Parathyroid adenoma (tissue), 2 donors: ENCODE measurements around the gene RPL13.

Experiments used
- H2AFZ ChIP-seq: fragments of 300-600 bp; sonication (generic); one replicate; pipeline ENCODE4 v1.7.0; 2017; ENCODE audit warnings: antibody characterized with exemption, mild to moderate bottlenecking
- H3K27ac ChIP-seq: fragments of 300-600 bp; sonication (generic); one replicate; pipeline ENCODE4 v1.7.0; 2017
- H3K27me3 ChIP-seq: fragments of 300-600 bp; sonication (generic); one replicate; pipeline ENCODE4 v1.7.0; 2017; ENCODE audit warnings: low read length; ENCODE audit not compliant: control insufficient read depth, insufficient read depth
- H3K36me3 ChIP-seq: fragments of 300-600 bp; sonication (generic); one replicate; pipeline ENCODE4 v1.7.0; 2017; ENCODE audit warnings: low read length; ENCODE audit not compliant: control insufficient read depth, insufficient read depth
- H3K4me1 ChIP-seq: fragments of 300-600 bp; sonication (generic); one replicate; pipeline ENCODE4 v1.7.0; 2017; ENCODE audit warnings: control low read depth
- H3K4me2 ChIP-seq: fragments of 300-600 bp; sonication (generic); one replicate; pipeline ENCODE4 v1.7.0; 2017; ENCODE audit warnings: low read length
- H3K4me3 ChIP-seq: fragments of 300-600 bp; sonication (generic); one replicate; pipeline ENCODE4 v1.7.0; 2017; ENCODE audit warnings: low read depth, low read length
- H3K79me2 ChIP-seq: fragments of 300-600 bp; sonication (generic); one replicate; pipeline ENCODE4 v1.7.0; 2017; ENCODE audit warnings: control low read depth
- H3K9ac ChIP-seq: fragments of 300-600 bp; sonication (generic); one replicate; pipeline ENCODE4 v1.7.0; 2017; ENCODE audit warnings: mild to moderate bottlenecking
- H3K9me3 ChIP-seq: fragments of 300-600 bp; sonication (generic); one replicate; pipeline ENCODE4 v1.7.0; 2017; ENCODE audit warnings: low read length; ENCODE audit not compliant: control insufficient read depth
- TF ChIP-seq, protein P1 (sequence below): fragments of 300-600 bp; sonication (generic); IDR thresholded peaks from one replicate; pipeline ENCODE4 v1.7.0; 2017; ENCODE audit warnings: antibody characterized with exemption, mild to moderate bottlenecking
- donor health status: primary hyperparathyroidism.

The RPL13 gene

GRCh38 chr16:89546781-89547180 is 13.7 kb upstream of the RPL13 start:
- TF ChIP-seq, protein P1, sequence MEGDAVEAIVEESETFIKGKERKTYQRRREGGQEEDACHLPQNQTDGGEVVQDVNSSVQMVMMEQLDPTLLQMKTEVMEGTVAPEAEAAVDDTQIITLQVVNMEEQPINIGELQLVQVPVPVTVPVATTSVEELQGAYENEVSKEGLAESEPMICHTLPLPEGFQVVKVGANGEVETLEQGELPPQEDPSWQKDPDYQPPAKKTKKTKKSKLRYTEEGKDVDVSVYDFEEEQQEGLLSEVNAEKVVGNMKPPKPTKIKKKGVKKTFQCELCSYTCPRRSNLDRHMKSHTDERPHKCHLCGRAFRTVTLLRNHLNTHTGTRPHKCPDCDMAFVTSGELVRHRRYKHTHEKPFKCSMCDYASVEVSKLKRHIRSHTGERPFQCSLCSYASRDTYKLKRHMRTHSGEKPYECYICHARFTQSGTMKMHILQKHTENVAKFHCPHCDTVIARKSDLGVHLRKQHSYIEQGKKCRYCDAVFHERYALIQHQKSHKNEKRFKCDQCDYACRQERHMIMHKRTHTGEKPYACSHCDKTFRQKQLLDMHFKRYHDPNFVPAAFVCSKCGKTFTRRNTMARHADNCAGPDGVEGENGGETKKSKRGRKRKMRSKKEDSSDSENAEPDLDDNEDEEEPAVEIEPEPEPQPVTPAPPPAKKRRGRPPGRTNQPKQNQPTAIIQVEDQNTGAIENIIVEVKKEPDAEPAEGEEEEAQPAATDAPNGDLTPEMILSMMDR, result no peak
- H3K27ac ChIP-seq, result no peak overlapping the region
- H2AFZ ChIP-seq, result no peak overlapping the region

GRCh38 chr16:89547291-89547690 is 13.2 kb upstream of the RPL13 start:
- H3K4me2 ChIP-seq, result no peak overlapping the region
- H3K9ac ChIP-seq, result no peak overlapping the region
- H3K79me2 ChIP-seq, result peaks cover 2% of the 10 kb centered on the region
- H3K27ac ChIP-seq, result no peak overlapping the region
- H3K27me3 ChIP-seq, result no peaks in the 10 kb centered on the region
- no peaks in the 10 kb centered on the region for H3K4me1 ChIP-seq
- no peak overlapping the region for H3K4me3 ChIP-seq
- no peaks in the 10 kb centered on the region for H3K36me3 ChIP-seq
- H2AFZ ChIP-seq, result no peak overlapping the region
- H3K9me3 ChIP-seq, result no peaks in the 10 kb centered on the region
- TF ChIP-seq, protein P1, result no peak

More at GRCh38 chr16:89546781-89547180, 13.7 kb upstream of the RPL13 start:
- no peaks in the 10 kb centered on the region for H3K4me1 ChIP-seq
- H3K9ac ChIP-seq, result no peak overlapping the region
- H3K9me3 ChIP-seq, result no peaks in the 10 kb centered on the region
- no peak overlapping the region for H3K4me3 ChIP-seq
- no peak overlapping the region for H3K4me2 ChIP-seq
- no peaks in the 10 kb centered on the region for H3K36me3 ChIP-seq
- no peaks in the 10 kb centered on the region for H3K27me3 ChIP-seq
- H3K79me2 ChIP-seq, result peaks cover 2% of the 10 kb centered on the region

- Histone ChIP-seq H3K4me2 (no peak overlapping the region), H3K27me3 (no peaks in the 10 kb centered on the region), H3K9me3 (no peaks in the 10 kb centered on the region), H2AFZ (no peak overlapping the region), H3K36me3 (no peaks in the 10 kb centered on the region), H3K9ac (no peak overlapping the region), H3K27ac (no peak overlapping the region), H3K4me1 (no peaks in the 10 kb centered on the region), H3K4me3 (no peak overlapping the region), H3K79me2 (peaks cover 2% of the 10 kb centered on the region)
- TF ChIP-seq, protein P1, result no peak
These were observed 12.6 kb upstream of the RPL13 start for GRCh38 chr16:89547860-89548259.

GRCh38 chr16:89548344-89549006 is 12.0 kb upstream of the RPL13 start:
- H3K27ac ChIP-seq, result no peak overlapping the region
- H3K9ac ChIP-seq, result no peak overlapping the region
- no peaks in the 10 kb centered on the region for H3K27me3 ChIP-seq
- no peaks in the 10 kb centered on the region for H3K9me3 ChIP-seq
- H3K36me3 ChIP-seq, result no peaks in the 10 kb centered on the region
- TF ChIP-seq, protein P1, result no peak
- peaks cover 2% of the 10 kb centered on the region for H3K79me2 ChIP-seq
- H2AFZ ChIP-seq, result no peak overlapping the region
- no peak overlapping the region for H3K4me3 ChIP-seq
- H3K4me2 ChIP-seq, result no peak overlapping the region
- no peaks in the 10 kb centered on the region for H3K4me1 ChIP-seq
